Neural cell (in vitro differentiated cells): Measurements from ENCODE around the gene SELENOI. TPM values are rescaled to one million over a fixed set of nuclear protein-coding genes. Genes with fewer than 3 reads are reported as not detected.

Source experiments
- H2AFZ ChIP-seq: fragments of 200-600, 300-800 bp; sonication (generic), shearing (Covaris generic); 2 replicates; pipeline ENCODE4 v1.6.0; 2014; ENCODE audit warnings: low read depth, mild to moderate bottlenecking, antibody characterized with exemption, low read length, moderate library complexity
- H3F3A ChIP-seq: fragments of 200-600 bp; shearing (Covaris generic); 2 replicates; pipeline ENCODE4 v1.6.1; 2016; ENCODE audit warnings: mild to moderate bottlenecking, moderate library complexity, mixed read lengths, antibody characterized with exemption, low read length; ENCODE audit not compliant: insufficient read depth, poor library complexity, severe bottlenecking
- H3K27ac ChIP-seq: fragments of 200-600, 300-800 bp; sonication (generic), shearing (Covaris generic); 2 replicates; pipeline ENCODE4 v1.5.1; 2014; ENCODE audit warnings: mild to moderate bottlenecking, low read length, moderate library complexity
- H3K27me3 ChIP-seq: fragments of 300-800, 200-600 bp; sonication (generic), shearing (Covaris generic); 2 replicates; pipeline ENCODE4 v1.6.0; 2014; ENCODE audit warnings: mild to moderate bottlenecking, low read depth, low read length, moderate library complexity; ENCODE audit not compliant: insufficient read depth
- H3K36me3 ChIP-seq: fragments of 300-800, 200-600 bp; sonication (generic), shearing (Covaris generic); 2 replicates; pipeline ENCODE4 v1.5.1; 2014; ENCODE audit warnings: mild to moderate bottlenecking, antibody characterized with exemption, low read length, moderate library complexity; ENCODE audit not compliant: insufficient read depth
- H3K4me2 ChIP-seq: fragments of 300-800, 200-600 bp; sonication (generic), shearing (Covaris generic); 2 replicates; pipeline ENCODE4 v1.6.0; 2014; ENCODE audit warnings: mild to moderate bottlenecking, low read length
- H3K4me3 ChIP-seq: fragments of 300-800, 200-600 bp; sonication (generic), shearing (Covaris generic); 2 replicates; pipeline ENCODE4 v1.5.1; 2014; ENCODE audit warnings: mild to moderate bottlenecking, low read length, moderate library complexity
- H3K79me2 ChIP-seq: fragments of 200-600 bp; shearing (Covaris generic); replicated peaks from 2 replicates; pipeline ENCODE4 v1.6.0; 2014; ENCODE audit warnings: mild to moderate bottlenecking, low read length, moderate library complexity; ENCODE audit not compliant: insufficient read depth
- H3K9ac ChIP-seq: fragments of 300-800, 200-600 bp; sonication (generic), shearing (Covaris generic); 2 replicates; pipeline ENCODE4 v1.6.1; 2016; ENCODE audit warnings: mild to moderate bottlenecking, low read length, mixed read lengths
- H3K9me2 ChIP-seq: fragments of 200-600 bp; shearing (Covaris generic); 2 replicates; pipeline ENCODE4 v1.6.1; 2016; ENCODE audit warnings: mild to moderate bottlenecking, low read length, mixed read lengths; ENCODE audit not compliant: insufficient read depth
- H3K9me3 ChIP-seq: fragments of 200-600, 300-800 bp; sonication (generic), shearing (Covaris generic); 2 replicates; pipeline ENCODE4 v1.6.1; 2016; ENCODE audit warnings: mild to moderate bottlenecking, mixed run types, low read length, moderate library complexity, mixed read lengths
- H4K20me1 ChIP-seq: fragments of 200-600 bp; shearing (Covaris generic); 2 replicates; pipeline ENCODE4 v1.6.1; 2016; ENCODE audit warnings: mild to moderate bottlenecking, mixed run types; ENCODE audit not compliant: insufficient read depth
- CTCF ChIP-seq: fragments of 450-650 bp; IDR thresholded peaks from 2 replicates; pipeline ENCODE4 v1.5.1; 2014; ENCODE audit warnings: antibody characterized with exemption, mild to moderate bottlenecking, moderate library complexity; ENCODE audit not compliant: poor library complexity, severe bottlenecking
- EP300 ChIP-seq: fragments of 450-650 bp; conservative IDR thresholded peaks from 2 replicates; pipeline ENCODE4 v1.6.1; 2014; ENCODE audit warnings: antibody characterized with exemption, mild to moderate bottlenecking, moderate library complexity; ENCODE audit not compliant: poor library complexity, severe bottlenecking
- EZH2 ChIP-seq: fragments of 200-600, 300-800 bp; shearing (Covaris generic), sonication (generic); IDR thresholded peaks from 2 replicates; pipeline ENCODE4 v1.6.1; 2014; ENCODE audit warnings: antibody characterized with exemption, low read length, borderline replicate concordance, mild to moderate bottlenecking; ENCODE audit not compliant: insufficient read depth, poor library complexity, severe bottlenecking
- MXI1 ChIP-seq: fragments of 450-650 bp; conservative IDR thresholded peaks from 2 replicates; pipeline ENCODE4 v1.6.1; 2014; ENCODE audit warnings: antibody characterized with exemption, mild to moderate bottlenecking; ENCODE audit not compliant: poor library complexity, severe bottlenecking
- POLR2AphosphoS5 ChIP-seq: IDR thresholded peaks from 2 replicates; pipeline ENCODE4 v1.6.1; 2012
- RAD21 ChIP-seq: fragments of 450-650 bp; conservative IDR thresholded peaks from 2 replicates; pipeline ENCODE4 v1.6.1; 2014; ENCODE audit warnings: antibody characterized with exemption, mild to moderate bottlenecking, moderate library complexity
- SMC3 ChIP-seq: fragments of 450-650 bp; conservative IDR thresholded peaks from 2 replicates; pipeline ENCODE4 v1.6.1; 2014; ENCODE audit warnings: antibody characterized with exemption, mild to moderate bottlenecking, moderate library complexity; ENCODE audit not compliant: poor library complexity
- TAF1 ChIP-seq: IDR thresholded peaks from 2 replicates; pipeline ENCODE4 v1.6.1; 2012; ENCODE audit warnings: low read depth
- polyA plus RNA-seq: library from polyadenylated mRNA; depleted of rRNA; stranded (reverse); fragments of >200 nt; gene quantifications from 2 replicates; pipeline ENCODE4 v1.2.3, GENCODE V29; 2014
- TF ChIP-seq, protein P1 (sequence below): IDR thresholded peaks from 2 replicates; pipeline ENCODE4 v1.6.1; 2012; ENCODE audit warnings: borderline replicate concordance

SELENOI gene
- polyA plus RNA-seq, 1 donor from 2014 or later: 25.2 TPM

DNA sequence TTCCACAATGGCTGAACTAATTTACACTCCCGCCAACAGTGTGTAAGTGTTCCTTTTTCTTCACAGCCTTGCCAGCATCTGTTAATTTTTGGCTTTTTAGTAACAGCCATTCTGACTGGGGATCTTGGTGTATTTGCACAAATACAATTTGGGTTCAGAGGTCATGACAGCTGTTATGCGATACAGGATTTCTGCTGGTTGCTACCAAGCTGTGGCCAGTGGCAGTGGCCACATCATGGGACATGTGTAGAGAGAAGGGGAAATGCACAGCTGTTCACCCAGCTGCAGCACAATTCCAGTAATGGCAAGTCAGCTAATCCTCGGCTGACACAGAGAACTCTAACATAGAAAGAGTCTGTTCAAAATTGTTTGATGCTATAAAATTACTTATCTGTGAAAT, 21.0 kb upstream of the SELENOI start:
- Histone ChIP-seq H3K4me2 (no peak overlapping the region), H2AFZ (no peak overlapping the region), H3K27ac (no peak overlapping the region), H3K4me3 (no peak overlapping the region), H4K20me1 (no peaks in the 10 kb centered on the region), H3F3A (no peaks in the 10 kb centered on the region), H3K9me2 (no peaks in the 10 kb centered on the region), H3K27me3 (no peaks in the 10 kb centered on the region), H3K9me3 (no peaks in the 10 kb centered on the region), H3K9ac (no peak overlapping the region), H3K79me2 (no peaks in the 10 kb centered on the region), H3K36me3 (no peaks in the 10 kb centered on the region)
- TF ChIP-seq TAF1: no peak
- TF ChIP-seq POLR2AphosphoS5: no peak
- TF ChIP-seq, protein P1, sequence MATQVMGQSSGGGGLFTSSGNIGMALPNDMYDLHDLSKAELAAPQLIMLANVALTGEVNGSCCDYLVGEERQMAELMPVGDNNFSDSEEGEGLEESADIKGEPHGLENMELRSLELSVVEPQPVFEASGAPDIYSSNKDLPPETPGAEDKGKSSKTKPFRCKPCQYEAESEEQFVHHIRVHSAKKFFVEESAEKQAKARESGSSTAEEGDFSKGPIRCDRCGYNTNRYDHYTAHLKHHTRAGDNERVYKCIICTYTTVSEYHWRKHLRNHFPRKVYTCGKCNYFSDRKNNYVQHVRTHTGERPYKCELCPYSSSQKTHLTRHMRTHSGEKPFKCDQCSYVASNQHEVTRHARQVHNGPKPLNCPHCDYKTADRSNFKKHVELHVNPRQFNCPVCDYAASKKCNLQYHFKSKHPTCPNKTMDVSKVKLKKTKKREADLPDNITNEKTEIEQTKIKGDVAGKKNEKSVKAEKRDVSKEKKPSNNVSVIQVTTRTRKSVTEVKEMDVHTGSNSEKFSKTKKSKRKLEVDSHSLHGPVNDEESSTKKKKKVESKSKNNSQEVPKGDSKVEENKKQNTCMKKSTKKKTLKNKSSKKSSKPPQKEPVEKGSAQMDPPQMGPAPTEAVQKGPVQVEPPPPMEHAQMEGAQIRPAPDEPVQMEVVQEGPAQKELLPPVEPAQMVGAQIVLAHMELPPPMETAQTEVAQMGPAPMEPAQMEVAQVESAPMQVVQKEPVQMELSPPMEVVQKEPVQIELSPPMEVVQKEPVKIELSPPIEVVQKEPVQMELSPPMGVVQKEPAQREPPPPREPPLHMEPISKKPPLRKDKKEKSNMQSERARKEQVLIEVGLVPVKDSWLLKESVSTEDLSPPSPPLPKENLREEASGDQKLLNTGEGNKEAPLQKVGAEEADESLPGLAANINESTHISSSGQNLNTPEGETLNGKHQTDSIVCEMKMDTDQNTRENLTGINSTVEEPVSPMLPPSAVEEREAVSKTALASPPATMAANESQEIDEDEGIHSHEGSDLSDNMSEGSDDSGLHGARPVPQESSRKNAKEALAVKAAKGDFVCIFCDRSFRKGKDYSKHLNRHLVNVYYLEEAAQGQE: no peak
- no peak for TF ChIP-seq EZH2
- TF ChIP-seq EP300: no peak
- TF ChIP-seq MXI1: no peak
- no peak for TF ChIP-seq RAD21
- no peak for TF ChIP-seq CTCF
- no peak for TF ChIP-seq SMC3

DNA sequence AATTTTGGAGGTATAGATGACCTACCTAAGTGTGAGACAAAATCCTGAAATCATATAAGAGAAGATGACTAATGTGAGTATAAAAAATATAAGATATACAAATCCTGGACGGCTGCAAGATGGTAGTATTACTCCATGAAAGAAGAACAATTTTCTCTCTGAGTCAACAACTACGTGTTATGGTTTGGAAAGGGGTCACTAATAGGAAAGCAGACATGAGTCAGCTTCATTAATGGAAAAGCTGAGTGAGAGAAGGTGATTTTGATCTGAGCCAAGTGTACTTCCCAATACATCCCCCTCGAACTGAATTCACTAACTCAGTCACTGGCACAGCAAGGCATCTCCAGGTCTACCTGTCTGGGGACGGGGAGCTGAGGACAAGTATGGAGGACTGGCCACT, 20.1 kb upstream of the SELENOI start:
- no peaks in the 10 kb centered on the region for H3K36me3 ChIP-seq
- TF ChIP-seq EP300: no peak
- TF ChIP-seq RAD21: no peak
- no peak for TF ChIP-seq SMC3
- no peak for TF ChIP-seq POLR2AphosphoS5
- TF ChIP-seq, protein P1: no peak
- no peak for TF ChIP-seq EZH2
- no peak for TF ChIP-seq CTCF
- no peak for TF ChIP-seq TAF1
- no peaks in the 10 kb centered on the region for H3F3A ChIP-seq
- no peaks in the 10 kb centered on the region for H4K20me1 ChIP-seq
- no peaks in the 10 kb centered on the region for H3K9me2 ChIP-seq
- H3K4me2 ChIP-seq: no peak overlapping the region
- H3K27me3 ChIP-seq: no peaks in the 10 kb centered on the region
- no peaks in the 10 kb centered on the region for H3K9me3 ChIP-seq
- no peaks in the 10 kb centered on the region for H3K79me2 ChIP-seq
- no peak overlapping the region for H3K4me3 ChIP-seq
- no peak overlapping the region for H2AFZ ChIP-seq
- no peak overlapping the region for H3K27ac ChIP-seq
- H3K9ac ChIP-seq: no peak overlapping the region
